Ishikawa (cell line): ENCODE measurements around the gene HIGD2A.

Source experiments
- CEBPB ChIP-seq: IDR thresholded peaks from 2 replicates; pipeline ENCODE4 v1.6.1; 2012
- CREB1 ChIP-seq: IDR thresholded peaks from 2 replicates; pipeline ENCODE4 v1.6.1; 2012; ENCODE audit warnings: low read depth
- EGR1 ChIP-seq: IDR thresholded peaks from 2 replicates; pipeline ENCODE4 v1.6.1; 2012
- FOXM1 ChIP-seq: IDR thresholded peaks from 2 replicates; pipeline ENCODE4 v1.6.1; 2012; ENCODE audit warnings: low read depth, borderline replicate concordance
- RAD21 ChIP-seq: IDR thresholded peaks from 2 replicates; pipeline ENCODE4 v1.6.1; 2012; ENCODE audit warnings: low read depth
- TAF1 ChIP-seq: IDR thresholded peaks from 2 replicates; pipeline ENCODE4 v1.6.1; 2012; ENCODE audit warnings: low read depth, mild to moderate bottlenecking
- TEAD4 ChIP-seq: IDR thresholded peaks from 2 replicates; pipeline ENCODE4 v1.6.1; 2012
- YY1 ChIP-seq: IDR thresholded peaks from 2 replicates; pipeline ENCODE4 v1.6.1; 2012; ENCODE audit warnings: low read depth
- TF ChIP-seq, protein P1 (sequence below): IDR thresholded peaks from 2 replicates; pipeline ENCODE4 v1.6.1; 2012; ENCODE audit warnings: low read depth, mild to moderate bottlenecking
- TF ChIP-seq, protein P2 (sequence below): IDR thresholded peaks from 2 replicates; pipeline ENCODE4 v1.6.1; 2012

DNA sequence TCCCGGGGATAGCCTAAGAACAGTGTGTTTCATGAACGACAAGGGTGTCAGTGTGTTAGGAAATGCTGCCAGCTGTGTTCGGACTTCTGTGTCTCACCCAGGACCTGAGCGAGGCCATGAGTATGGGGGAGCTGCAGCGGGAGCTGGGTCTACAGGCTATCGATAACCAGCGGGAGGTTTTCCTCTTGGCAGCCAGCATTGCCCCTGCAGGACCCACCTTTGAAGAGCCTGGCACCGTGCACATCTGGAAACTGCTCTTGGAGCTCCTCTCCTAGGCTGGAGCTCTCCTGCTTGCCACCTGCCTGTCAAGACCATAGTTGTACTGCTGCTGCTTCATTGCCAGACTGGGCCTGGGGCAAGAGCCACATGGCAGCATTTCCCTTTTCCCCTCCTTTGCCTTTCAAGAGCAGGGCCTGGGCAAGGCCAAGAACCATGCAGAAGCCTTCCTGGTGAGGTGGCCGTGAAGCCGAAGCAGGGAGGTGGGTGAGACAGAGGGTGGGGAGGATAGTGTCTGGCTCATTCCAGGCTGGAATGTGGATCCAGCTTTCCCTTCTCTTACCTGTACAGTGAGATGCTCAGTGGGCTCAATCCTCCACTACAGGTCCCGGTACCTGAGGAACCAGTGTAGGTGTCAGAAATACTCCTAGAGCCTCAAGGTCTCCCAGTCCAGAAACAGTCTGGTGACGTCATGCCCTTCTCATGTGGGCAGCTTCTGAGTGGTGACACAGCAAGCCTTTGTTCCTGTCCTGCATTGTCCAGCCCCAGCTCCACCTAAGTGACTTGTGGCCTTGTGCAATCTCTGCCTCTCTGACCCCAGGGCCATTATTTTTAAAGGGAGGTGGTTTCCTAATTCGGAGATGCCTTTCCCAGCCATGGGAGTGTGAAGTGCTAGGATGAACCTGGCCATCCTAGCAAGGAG, 16.7 kb upstream of the HIGD2A start:
- no peak for TF ChIP-seq RAD21
- TF ChIP-seq EGR1, result no peak
- TF ChIP-seq CEBPB, result no peak
- TF ChIP-seq, protein P1, sequence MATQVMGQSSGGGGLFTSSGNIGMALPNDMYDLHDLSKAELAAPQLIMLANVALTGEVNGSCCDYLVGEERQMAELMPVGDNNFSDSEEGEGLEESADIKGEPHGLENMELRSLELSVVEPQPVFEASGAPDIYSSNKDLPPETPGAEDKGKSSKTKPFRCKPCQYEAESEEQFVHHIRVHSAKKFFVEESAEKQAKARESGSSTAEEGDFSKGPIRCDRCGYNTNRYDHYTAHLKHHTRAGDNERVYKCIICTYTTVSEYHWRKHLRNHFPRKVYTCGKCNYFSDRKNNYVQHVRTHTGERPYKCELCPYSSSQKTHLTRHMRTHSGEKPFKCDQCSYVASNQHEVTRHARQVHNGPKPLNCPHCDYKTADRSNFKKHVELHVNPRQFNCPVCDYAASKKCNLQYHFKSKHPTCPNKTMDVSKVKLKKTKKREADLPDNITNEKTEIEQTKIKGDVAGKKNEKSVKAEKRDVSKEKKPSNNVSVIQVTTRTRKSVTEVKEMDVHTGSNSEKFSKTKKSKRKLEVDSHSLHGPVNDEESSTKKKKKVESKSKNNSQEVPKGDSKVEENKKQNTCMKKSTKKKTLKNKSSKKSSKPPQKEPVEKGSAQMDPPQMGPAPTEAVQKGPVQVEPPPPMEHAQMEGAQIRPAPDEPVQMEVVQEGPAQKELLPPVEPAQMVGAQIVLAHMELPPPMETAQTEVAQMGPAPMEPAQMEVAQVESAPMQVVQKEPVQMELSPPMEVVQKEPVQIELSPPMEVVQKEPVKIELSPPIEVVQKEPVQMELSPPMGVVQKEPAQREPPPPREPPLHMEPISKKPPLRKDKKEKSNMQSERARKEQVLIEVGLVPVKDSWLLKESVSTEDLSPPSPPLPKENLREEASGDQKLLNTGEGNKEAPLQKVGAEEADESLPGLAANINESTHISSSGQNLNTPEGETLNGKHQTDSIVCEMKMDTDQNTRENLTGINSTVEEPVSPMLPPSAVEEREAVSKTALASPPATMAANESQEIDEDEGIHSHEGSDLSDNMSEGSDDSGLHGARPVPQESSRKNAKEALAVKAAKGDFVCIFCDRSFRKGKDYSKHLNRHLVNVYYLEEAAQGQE, result no peak
- TF ChIP-seq CREB1, result no peak
- no peak for TF ChIP-seq YY1
- TF ChIP-seq, protein P2, sequence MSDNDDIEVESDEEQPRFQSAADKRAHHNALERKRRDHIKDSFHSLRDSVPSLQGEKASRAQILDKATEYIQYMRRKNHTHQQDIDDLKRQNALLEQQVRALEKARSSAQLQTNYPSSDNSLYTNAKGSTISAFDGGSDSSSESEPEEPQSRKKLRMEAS, result no peak
- no peak for TF ChIP-seq TAF1
- TF ChIP-seq TEAD4, result no peak
- no peak for TF ChIP-seq FOXM1
